SK-N-SH treated with all-trans-retinoic acid at 6 μM for 48 hours (cell line): ENCODE measurements around the gene SYTL3.

Source experiments
- ATAC-seq: fragments of 200-7000 bp; cut with Tn5 transposase; 3 replicates; pipeline ENCODE4 v1.9.1; 2020; ENCODE audit warnings: mild to moderate bottlenecking, moderate library complexity
- ARNTL ChIP-seq: fragments of 450-650 bp; formaldehyde crosslinking; IDR thresholded peaks from 2 replicates; pipeline ENCODE4 v1.5.0; 2020; ENCODE audit warnings: low read depth, mild to moderate bottlenecking, moderate library complexity, borderline replicate concordance
- BACH2 ChIP-seq: fragments of 250-450 bp; sonication (Bioruptor Pico); IDR thresholded peaks from 2 replicates; pipeline ENCODE4 v1.9.0; 2021; ENCODE audit warnings: mild to moderate bottlenecking, borderline replicate concordance
- CSDC2 ChIP-seq: fragments of 250-450 bp; sonication (Bioruptor Pico); IDR thresholded peaks from 2 replicates; pipeline ENCODE4 v1.5.0; 2020; ENCODE audit warnings: mild to moderate bottlenecking, moderate library complexity
- ESRRG ChIP-seq: fragments of 250-450 bp; sonication (Bioruptor Pico); IDR thresholded peaks from 2 replicates; pipeline ENCODE4 v1.6.1; 2021; ENCODE audit warnings: mild to moderate bottlenecking
- GLIS3 ChIP-seq: fragments of 250-450 bp; sonication (Bioruptor Pico); IDR thresholded peaks from 2 replicates; pipeline ENCODE4 v1.5.0; 2020; ENCODE audit warnings: mild to moderate bottlenecking, moderate library complexity
- ISL1 ChIP-seq: fragments of 250-450 bp; sonication (Bioruptor Pico); IDR thresholded peaks from 2 replicates; pipeline ENCODE4 v2.1.2; 2022; ENCODE audit warnings: mild to moderate bottlenecking, moderate library complexity
- OSR1 ChIP-seq: fragments of 250-450 bp; sonication (Bioruptor Pico); IDR thresholded peaks from 2 replicates; pipeline ENCODE4 v1.8.0; 2022; ENCODE audit warnings: moderate library complexity, mild to moderate bottlenecking, inconsistent platforms
- PATZ1 ChIP-seq: fragments of 250-450 bp; sonication (Bioruptor Pico); IDR thresholded peaks from 2 replicates; pipeline ENCODE4 v1.8.0; 2020; ENCODE audit warnings: mild to moderate bottlenecking, moderate library complexity, borderline replicate concordance
- POU6F1 ChIP-seq: fragments of 250-450 bp; sonication (Bioruptor Pico); IDR thresholded peaks from 2 replicates; pipeline ENCODE4 v1.8.0; 2021; ENCODE audit warnings: low read depth, mild to moderate bottlenecking, moderate library complexity, borderline replicate concordance
- PPARA ChIP-seq: fragments of 250-450 bp; sonication (Bioruptor Pico); IDR thresholded peaks from 2 replicates; pipeline ENCODE4 v1.5.0; 2020; ENCODE audit warnings: mild to moderate bottlenecking, borderline replicate concordance
- RARB ChIP-seq: fragments of 250-450 bp; sonication (Bioruptor Pico); IDR thresholded peaks from 2 replicates; pipeline ENCODE4 v1.8.0; 2021; ENCODE audit warnings: mild to moderate bottlenecking, moderate library complexity
- SNAI2 ChIP-seq: fragments of 250-450 bp; sonication (Bioruptor Pico); IDR thresholded peaks from 2 replicates; pipeline ENCODE4 v1.5.0; 2020; ENCODE audit warnings: mild to moderate bottlenecking, moderate library complexity
- TCF4 ChIP-seq: fragments of 250-450 bp; sonication (Bioruptor Pico); IDR thresholded peaks from 2 replicates; pipeline ENCODE4 v1.8.0; 2021; ENCODE audit warnings: mild to moderate bottlenecking, moderate library complexity, borderline replicate concordance
- TOX ChIP-seq: fragments of 250-450 bp; sonication (Bioruptor Pico); IDR thresholded peaks from 2 replicates; pipeline ENCODE4 v1.8.0; 2021; ENCODE audit warnings: mild to moderate bottlenecking, moderate library complexity, borderline replicate concordance
- ZC3H10 ChIP-seq: fragments of 250-450 bp; sonication (Bioruptor Pico); IDR thresholded peaks from 2 replicates; pipeline ENCODE4 v1.5.1; 2021; ENCODE audit warnings: mild to moderate bottlenecking, moderate library complexity
- ZFP3 ChIP-seq: fragments of 250-450 bp; sonication (Bioruptor Pico); IDR thresholded peaks from 2 replicates; pipeline ENCODE4 v1.5.0; 2020; ENCODE audit warnings: mild to moderate bottlenecking, moderate library complexity
- ZFP30 ChIP-seq: fragments of 450-650 bp; formaldehyde crosslinking; IDR thresholded peaks from 2 replicates; pipeline ENCODE4 v1.5.0; 2022; ENCODE audit warnings: mild to moderate bottlenecking, moderate library complexity
- ZNF565 ChIP-seq: fragments of 450-650 bp; formaldehyde crosslinking; conservative IDR thresholded peaks from 2 replicates; pipeline ENCODE4 v1.5.0; 2020; ENCODE audit warnings: low read depth, mild to moderate bottlenecking, moderate library complexity
- ZNF70 ChIP-seq: fragments of 450-650 bp; formaldehyde crosslinking; IDR thresholded peaks from 2 replicates; pipeline ENCODE4 v1.5.0; 2020; ENCODE audit warnings: mild to moderate bottlenecking, moderate library complexity
- ZNF8 ChIP-seq: fragments of 450-650 bp; formaldehyde crosslinking; IDR thresholded peaks from 2 replicates; pipeline ENCODE4 v1.5.0; 2020; ENCODE audit warnings: mild to moderate bottlenecking, moderate library complexity
- TF ChIP-seq, protein P1 (sequence below): fragments of 250-450 bp; sonication (Bioruptor Pico); IDR thresholded peaks from 2 replicates; pipeline ENCODE4 v1.5.1; 2021; ENCODE audit warnings: mild to moderate bottlenecking, moderate library complexity
- TF ChIP-seq, protein P2 (sequence below): fragments of 250-450 bp; sonication (Bioruptor Pico); IDR thresholded peaks from 2 replicates; pipeline ENCODE4 v1.5.1; 2020; ENCODE audit warnings: low read depth, mild to moderate bottlenecking, moderate library complexity

The SYTL3 gene

DNA sequence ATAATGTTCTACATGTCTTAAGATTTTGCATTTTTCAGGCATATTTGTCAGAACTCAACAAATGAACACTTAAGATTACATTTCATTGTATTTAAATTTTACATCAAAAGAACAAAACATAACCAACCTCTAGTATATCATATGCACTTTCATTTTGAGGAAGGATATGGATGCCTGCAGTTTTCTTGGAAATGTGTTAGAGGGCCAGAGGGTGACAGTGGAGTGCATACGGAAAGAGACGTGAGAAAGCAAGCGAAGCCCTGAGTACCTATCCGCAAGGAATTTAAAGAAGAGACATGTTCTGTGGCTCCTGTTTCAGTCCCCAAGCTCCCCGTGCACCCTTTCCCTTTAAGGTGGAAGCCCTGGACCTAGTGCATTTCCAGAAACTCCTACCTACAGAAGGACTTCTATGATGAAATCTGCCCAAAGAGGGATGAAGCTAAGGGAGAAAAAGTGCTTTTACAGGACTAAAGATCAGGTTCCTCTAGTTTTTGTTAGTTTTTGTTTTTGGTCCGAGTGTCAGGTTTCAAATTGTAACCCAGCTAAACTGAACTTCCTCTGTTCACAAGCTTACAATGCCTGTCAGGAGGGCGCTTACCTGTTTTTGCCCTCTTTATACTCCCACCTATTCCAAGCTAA, 130.5 kb downstream of the SYTL3 start:
- no peak for ATAC-seq
- TF ChIP-seq CSDC2 (CRISPR knock-in tag), result no peak
- TF ChIP-seq ZNF70 (CRISPR knock-in tag), result no peak
- TF ChIP-seq ZFP30 (CRISPR knock-in tag), result no peak
- no peak for TF ChIP-seq POU6F1 (CRISPR knock-in tag)
- TF ChIP-seq ZC3H10 (CRISPR knock-in tag), result no peak
- TF ChIP-seq ARNTL (CRISPR knock-in tag), result no peak
- no peak for TF ChIP-seq ESRRG

GRCh38 chr6:158780988-158781691, 131.3 kb downstream of the SYTL3 start:
- ATAC-seq, result no peak
- no peak for TF ChIP-seq ARNTL (CRISPR knock-in tag)
- TF ChIP-seq ZNF565 (CRISPR knock-in tag), result no peak
- TF ChIP-seq PPARA (CRISPR knock-in tag), result no peak
- TF ChIP-seq, protein P1, sequence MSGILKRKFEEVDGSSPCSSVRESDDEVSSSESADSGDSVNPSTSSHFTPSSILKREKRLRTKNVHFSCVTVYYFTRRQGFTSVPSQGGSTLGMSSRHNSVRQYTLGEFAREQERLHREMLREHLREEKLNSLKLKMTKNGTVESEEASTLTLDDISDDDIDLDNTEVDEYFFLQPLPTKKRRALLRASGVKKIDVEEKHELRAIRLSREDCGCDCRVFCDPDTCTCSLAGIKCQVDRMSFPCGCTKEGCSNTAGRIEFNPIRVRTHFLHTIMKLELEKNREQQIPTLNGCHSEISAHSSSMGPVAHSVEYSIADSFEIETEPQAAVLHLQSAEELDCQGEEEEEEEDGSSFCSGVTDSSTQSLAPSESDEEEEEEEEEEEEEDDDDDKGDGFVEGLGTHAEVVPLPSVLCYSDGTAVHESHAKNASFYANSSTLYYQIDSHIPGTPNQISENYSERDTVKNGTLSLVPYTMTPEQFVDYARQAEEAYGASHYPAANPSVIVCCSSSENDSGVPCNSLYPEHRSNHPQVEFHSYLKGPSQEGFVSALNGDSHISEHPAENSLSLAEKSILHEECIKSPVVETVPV (CRISPR knock-in tag), result no peak
- no peak for TF ChIP-seq SNAI2 (CRISPR knock-in tag)
- no peak for TF ChIP-seq ZC3H10 (CRISPR knock-in tag)
- no peak for TF ChIP-seq CSDC2 (CRISPR knock-in tag)
- TF ChIP-seq RARB, result no peak
- no peak for TF ChIP-seq ZFP3
- TF ChIP-seq, protein P2, sequence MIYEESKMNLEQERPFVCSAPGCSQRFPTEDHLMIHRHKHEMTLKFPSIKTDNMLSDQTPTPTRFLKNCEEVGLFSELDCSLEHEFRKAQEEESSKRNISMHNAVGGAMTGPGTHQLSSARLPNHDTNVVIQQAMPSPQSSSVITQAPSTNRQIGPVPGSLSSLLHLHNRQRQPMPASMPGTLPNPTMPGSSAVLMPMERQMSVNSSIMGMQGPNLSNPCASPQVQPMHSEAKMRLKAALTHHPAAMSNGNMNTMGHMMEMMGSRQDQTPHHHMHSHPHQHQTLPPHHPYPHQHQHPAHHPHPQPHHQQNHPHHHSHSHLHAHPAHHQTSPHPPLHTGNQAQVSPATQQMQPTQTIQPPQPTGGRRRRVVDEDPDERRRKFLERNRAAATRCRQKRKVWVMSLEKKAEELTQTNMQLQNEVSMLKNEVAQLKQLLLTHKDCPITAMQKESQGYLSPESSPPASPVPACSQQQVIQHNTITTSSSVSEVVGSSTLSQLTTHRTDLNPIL (CRISPR knock-in tag), result no peak
- TF ChIP-seq, all 23 proteins: peak for 0

DNA sequence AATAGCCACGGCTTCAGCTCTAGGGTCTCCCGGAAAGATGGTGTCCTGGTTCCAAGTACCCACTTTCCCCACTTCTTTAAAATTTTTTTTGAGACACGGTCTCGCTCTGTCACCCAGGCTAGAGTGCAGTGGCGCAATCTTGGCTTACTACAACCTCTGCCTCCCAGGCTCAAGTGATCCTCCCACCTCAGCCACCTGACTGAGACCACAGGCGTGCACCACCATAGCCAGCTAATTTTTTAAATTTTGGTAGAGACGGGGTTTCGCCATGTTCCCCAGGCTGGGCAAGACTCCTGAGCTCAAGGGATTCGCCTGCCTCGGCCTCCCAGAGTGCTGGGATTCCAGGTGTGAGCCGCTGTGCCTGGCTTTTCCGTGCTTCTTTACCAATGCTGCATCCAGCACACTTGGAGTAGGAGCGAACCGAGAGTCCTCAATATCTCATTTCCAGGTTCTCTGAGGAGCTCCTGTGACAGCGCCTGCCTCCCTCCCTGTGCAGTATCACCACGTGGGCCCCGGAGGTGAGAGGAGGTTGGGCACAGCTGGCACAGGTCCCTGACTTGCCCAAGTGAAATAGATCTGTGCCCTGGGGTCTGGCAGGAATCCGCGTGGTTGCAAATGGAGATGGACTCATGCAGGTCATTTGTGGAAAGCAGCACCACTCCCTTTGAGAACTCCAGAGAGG, 132.0 kb downstream of the SYTL3 start:
- TF ChIP-seq ZFP3, result no peak
- TF ChIP-seq OSR1 (CRISPR knock-in tag), result no peak
- TF ChIP-seq BACH2 (CRISPR knock-in tag), result no peak
- TF ChIP-seq, all 23 proteins: peak for 0
- ATAC-seq, result no peak

DNA sequence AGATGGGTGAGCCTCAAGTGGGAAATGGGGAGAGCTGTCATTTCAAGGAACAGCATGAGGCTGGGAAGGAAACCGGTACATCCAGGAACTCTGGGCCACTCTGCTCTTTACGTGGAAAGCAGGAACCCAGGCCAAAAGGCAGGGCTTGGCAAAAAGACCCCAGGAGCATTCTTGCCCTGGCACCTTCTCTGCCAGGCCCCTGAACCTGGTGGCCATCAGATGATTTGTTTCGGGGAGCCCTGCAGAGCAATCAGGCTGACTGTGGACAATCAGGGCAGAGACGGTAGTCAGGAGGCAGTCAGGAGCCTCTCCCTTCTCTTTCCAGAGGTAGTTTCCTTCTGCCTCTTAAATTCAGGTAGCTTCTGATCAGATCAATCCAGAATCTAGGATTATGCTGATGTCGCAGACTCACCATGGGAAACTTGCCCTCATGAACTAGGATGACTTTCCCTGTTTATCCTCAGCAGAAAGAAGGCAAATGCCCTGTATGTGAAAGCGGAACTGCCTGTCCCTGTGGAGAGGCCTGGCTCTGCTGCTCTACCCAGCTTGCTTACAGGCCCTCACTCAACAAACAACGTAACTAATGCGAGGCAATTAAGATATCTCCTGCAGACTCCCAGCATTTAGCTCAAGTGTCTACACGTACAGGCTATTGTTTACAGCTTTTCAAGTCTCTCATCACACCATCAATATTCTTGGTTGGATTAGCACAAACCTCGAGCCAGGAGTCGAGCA, 132.7 kb downstream of the SYTL3 start:
- ATAC-seq, result no peak
- TF ChIP-seq SNAI2 (CRISPR knock-in tag), result no peak
- no peak for TF ChIP-seq ZFP3
- no peak for TF ChIP-seq OSR1 (CRISPR knock-in tag)
- no peak for TF ChIP-seq PPARA (CRISPR knock-in tag)
- TF ChIP-seq GLIS3 (CRISPR knock-in tag), result no peak
- TF ChIP-seq ZC3H10 (CRISPR knock-in tag), result no peak
- no peak for TF ChIP-seq TOX (CRISPR knock-in tag)
- no peak for TF ChIP-seq RARB
- no peak for TF ChIP-seq ZNF70 (CRISPR knock-in tag)
- TF ChIP-seq POU6F1 (CRISPR knock-in tag), result no peak
- TF ChIP-seq ARNTL (CRISPR knock-in tag), result no peak
- no peak for TF ChIP-seq BACH2 (CRISPR knock-in tag)
- TF ChIP-seq ZNF565 (CRISPR knock-in tag), result no peak
- TF ChIP-seq ZNF8 (CRISPR knock-in tag), result no peak
- TF ChIP-seq ZFP30 (CRISPR knock-in tag), result no peak
- no peak for TF ChIP-seq TCF4 (CRISPR knock-in tag)
- TF ChIP-seq PATZ1 (CRISPR knock-in tag), result no peak
- no peak for TF ChIP-seq ISL1 (CRISPR knock-in tag)
- TF ChIP-seq, protein P2 (CRISPR knock-in tag), result no peak
